ENCODE results near the gene NPRL2.

The NPRL2 gene

GRCh38 chr3:50373146-50374051, 22.8 kb upstream of the NPRL2 start:
- DNase-seq (ENCODE audit: low read depth in 2 of 2, low spot score in 1 of 2): no peak

- no peak for DNase-seq (ENCODE audit: low read depth in 2 of 2, low spot score in 1 of 2)
These were observed 21.8 kb upstream of the NPRL2 start for GRCh38 chr3:50372349-50372748.

- DNase-seq (ENCODE audit: low read depth in 2 of 2, low spot score in 1 of 2): no peak
These were observed 20.6 kb upstream of the NPRL2 start for GRCh38 chr3:50371133-50371685.

GRCh38 chr3:50370594-50370993, 20.0 kb upstream of the NPRL2 start:
- DNase-seq (ENCODE audit: low read depth in 2 of 2, low spot score in 1 of 2): no peak

- DNase-seq (ENCODE audit: low read depth in 2 of 2, low spot score in 1 of 2): no peak
These were observed 18.6 kb upstream of the NPRL2 start for GRCh38 chr3:50369012-50369670.

GRCh38 chr3:50365842-50366220, 15.3 kb upstream of the NPRL2 start:
- no peak for DNase-seq (ENCODE audit: low read depth in 2 of 2, low spot score in 1 of 2)

GRCh38 chr3:50365080-50365841, 14.7 kb upstream of the NPRL2 start:
- DNase-seq (ENCODE audit: low read depth in 2 of 2, low spot score in 1 of 2): peak; percentile 80 to 88

GRCh38 chr3:50364573-50365079, 14.1 kb upstream of the NPRL2 start:
- no peak for DNase-seq (ENCODE audit: low read depth in 2 of 2, low spot score in 1 of 2)

DNA sequence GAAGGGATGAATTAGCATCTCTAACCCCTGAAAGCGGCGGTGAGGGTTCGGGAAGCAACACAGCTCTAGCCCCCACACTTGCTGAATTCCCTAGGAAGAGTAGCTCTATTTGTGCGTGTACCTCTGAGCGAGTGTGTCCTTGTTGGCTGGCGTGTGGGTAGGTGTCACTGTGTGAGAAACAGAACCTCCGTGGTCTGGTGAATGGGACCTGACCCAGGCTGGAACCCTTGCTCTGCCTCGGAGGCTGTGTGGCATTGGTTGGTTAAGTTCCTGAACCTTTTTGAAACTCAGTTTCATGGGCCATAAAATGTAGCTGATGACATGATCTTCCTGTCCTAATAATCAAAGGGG, 9.2 kb upstream of the NPRL2 start:
- no peak for DNase-seq (ENCODE audit: low read depth in 2 of 2, low spot score in 1 of 2)

DNA sequence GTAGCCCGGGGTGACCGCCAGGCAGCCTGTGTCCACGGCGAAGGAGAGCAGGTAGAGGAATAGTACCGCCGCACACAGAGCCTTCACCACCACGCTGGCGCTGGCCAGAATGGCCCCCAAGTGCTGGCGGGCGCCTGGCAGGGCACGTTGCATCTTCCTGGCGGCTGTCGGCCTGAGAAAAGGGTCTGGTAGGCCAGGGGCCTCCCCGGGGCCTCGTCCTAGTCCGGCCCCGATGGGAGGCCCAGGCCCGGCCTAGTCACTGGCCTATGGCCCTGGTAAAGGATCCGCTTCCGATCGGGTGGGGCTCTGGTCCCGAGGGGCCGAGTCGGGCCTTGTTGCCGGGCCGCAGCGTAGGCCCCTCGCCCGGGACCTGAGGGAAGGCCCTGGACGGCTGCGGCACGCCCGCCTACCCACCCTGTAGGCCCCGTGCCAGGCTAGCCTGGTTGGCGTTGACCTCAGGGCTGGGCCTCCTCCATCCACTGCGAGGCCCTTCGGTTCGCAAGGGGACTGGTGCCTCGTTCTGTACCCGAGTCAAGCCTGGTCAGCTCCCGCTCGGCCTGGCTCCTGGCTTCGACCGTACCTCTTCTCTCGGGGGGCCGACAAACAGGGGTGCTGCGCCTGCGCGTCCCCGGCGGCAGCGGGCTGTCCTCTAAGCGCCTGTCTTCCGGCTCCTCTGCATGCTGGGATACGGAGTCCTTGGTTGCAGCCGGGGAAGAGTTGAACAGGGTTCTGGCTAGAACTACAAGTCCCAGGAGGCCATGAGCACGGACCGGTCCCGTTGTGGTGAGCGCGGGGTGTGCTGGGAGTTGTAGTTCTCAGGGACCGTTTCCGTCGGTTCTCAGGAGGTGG, 8.6 kb upstream of the NPRL2 start, which contains the start of gene TMEM115:
Gene TMEM115 (minus strand): TSS at position 611 of the 849 bp plus-strand sequence. CDS start 458 bp downstream, at position 153.
- peak; percentile 80 to 90 for DNase-seq (ENCODE audit: low read depth in 2 of 2, low spot score in 1 of 2)

DNA sequence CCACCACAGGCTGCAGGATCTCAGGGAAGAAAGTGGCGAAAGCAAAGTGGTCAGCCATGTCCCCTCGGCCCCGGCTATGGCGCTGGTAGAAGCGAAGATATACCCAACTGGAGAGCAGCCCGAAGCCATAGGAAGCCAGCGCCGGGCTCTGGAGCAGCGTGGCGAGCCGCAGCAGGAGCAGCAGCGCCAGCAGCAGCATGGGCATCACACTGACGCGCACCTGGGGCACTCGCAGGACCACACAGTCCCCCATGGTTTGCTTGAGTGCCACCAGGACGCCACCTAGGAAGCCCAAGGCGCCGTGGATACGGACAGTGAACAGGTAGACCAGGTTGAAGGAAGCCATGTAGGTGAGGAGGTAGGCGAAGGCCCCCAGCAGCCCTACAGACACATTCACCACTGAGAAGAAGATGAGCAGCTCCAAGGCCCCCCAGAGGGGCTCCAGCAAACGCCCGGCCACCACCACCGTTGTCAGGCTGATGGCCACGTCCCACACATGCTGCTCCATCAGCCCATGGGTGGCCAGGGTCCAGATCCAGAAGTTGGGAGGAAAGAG, 7.9 kb upstream of the NPRL2 start:
- no peak for DNase-seq (ENCODE audit: low read depth in 2 of 2, low spot score in 1 of 2)

GRCh38 chr3:50357481-50357880, 6.9 kb upstream of the NPRL2 start:
- no peak for DNase-seq (ENCODE audit: low read depth in 2 of 2, low spot score in 1 of 2)

- DNase-seq (ENCODE audit: low read depth in 2 of 2, low spot score in 1 of 2): no peak
These were observed 6.0 kb upstream of the NPRL2 start for GRCh38 chr3:50356553-50356952.

DNA sequence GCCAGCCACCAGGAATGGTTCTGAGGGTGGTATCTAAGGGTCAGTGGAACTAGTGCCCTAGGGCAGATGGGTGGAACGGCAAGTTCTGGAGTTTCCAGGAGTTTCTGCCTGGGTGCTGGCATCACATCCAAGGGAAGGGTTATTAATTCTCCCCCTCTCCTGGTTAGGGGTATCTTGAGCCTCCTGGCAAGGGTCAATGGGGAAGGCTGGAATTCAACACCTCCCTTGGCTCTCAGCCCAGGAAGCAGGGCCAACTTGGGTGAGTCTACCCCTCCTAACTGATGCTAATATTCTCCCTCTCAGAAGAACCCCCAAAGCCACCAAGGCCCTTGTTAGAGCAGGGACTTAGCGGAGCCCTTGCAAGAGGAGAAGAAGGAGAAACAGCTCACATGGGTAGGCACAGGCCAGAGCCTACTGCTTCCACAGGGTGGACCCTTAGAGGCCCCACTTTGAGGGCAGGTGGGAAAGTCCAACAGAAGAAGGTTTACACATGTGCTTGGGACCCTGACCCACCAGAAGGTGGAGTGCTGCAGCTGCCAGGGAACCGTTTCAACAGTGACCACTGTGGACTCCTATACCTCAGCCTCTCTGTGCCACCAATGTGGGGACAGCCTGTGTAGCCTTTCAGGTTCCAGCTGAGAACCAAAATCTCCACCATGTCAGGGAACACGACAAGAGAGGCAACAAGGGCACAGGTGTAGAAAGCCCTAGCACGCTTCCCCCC, 5.4 kb upstream of the NPRL2 start:
- no peak for DNase-seq (ENCODE audit: low read depth in 2 of 2, low spot score in 1 of 2)

DNA sequence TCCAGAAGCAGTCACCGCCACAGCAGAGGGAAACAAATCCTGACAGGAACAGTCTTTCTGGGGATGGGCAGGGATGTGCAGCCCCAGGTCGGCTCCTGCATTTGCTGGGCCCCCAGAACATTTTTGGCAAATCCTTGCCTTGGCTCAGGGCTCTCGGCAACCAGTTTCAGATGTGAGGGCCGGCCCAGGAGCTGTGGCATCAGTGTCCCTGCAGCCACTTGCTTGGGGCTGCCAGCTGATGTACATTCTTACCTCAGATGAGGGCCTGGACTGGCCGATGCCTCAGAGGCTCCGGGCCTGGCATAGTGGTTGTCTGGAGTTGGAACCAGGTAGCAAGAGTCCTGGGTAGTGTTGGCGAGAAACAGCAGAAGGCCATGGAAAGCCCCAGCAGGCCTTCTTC, 4.3 kb upstream of the NPRL2 start:
- DNase-seq (ENCODE audit: low read depth in 2 of 2, low spot score in 1 of 2): no peak

GRCh38 chr3:50354186-50354764, 3.7 kb upstream of the NPRL2 start:
- no peak for DNase-seq (ENCODE audit: low read depth in 2 of 2, low spot score in 1 of 2)

- no peak for DNase-seq (ENCODE audit: low read depth in 2 of 2, low spot score in 1 of 2)
These were observed 2.9 kb upstream of the NPRL2 start for GRCh38 chr3:50353245-50354004.

GRCh38 chr3:50352781-50353180, 2.2 kb upstream of the NPRL2 start:
- no peak for DNase-seq (ENCODE audit: low read depth in 2 of 2, low spot score in 1 of 2)

Measured in stimulated activated CD8-positive, alpha-beta memory T cell treated with anti-CD3 and anti-CD28 coated beads, Interleukin-4, amount 100 ng/mL, for 1 hour (primary cell).